Limb (tissue), 2 donors: Measurements from ENCODE around the gene TRAF2.
"Not testable (repeated sequence)": the region's sequence is repeated elsewhere in the genome, so short reads cannot be mapped to it uniquely, and the experiment has no call there.

Experiments used
- DNase-seq, 2 donors: peaks; one replicate each; pipeline ENCODE4 v3.0.0-alpha.2; 2016; ENCODE audit errors: extremely low spot score in 2 of 2

Gene TRAF2

GRCh38 chr9:136857166-136857565 lies 29.1 kb upstream of the TRAF2 start:
- no peak for DNase-seq

- DNase-seq: no peak
Observed at GRCh38 chr9:136857581-136858412, 28.5 kb upstream of the TRAF2 start.

- no peak for DNase-seq
Observed at GRCh38 chr9:136858452-136858843, 27.9 kb upstream of the TRAF2 start.

GRCh38 chr9:136858844-136859757 lies 27.2 kb upstream of the TRAF2 start:
- DNase-seq: peak in 1 of 2 donors; percentile 54

- no peak for DNase-seq
Observed at GRCh38 chr9:136860529-136860928, 25.8 kb upstream of the TRAF2 start.

GRCh38 chr9:136860933-136861873 lies 25.1 kb upstream of the TRAF2 start:
- DNase-seq: no peak

- no peak for DNase-seq
Observed at GRCh38 chr9:136861874-136862457, 24.4 kb upstream of the TRAF2 start.

GRCh38 chr9:136862849-136863622 lies 23.3 kb upstream of the TRAF2 start:
- DNase-seq: no peak

- no peak for DNase-seq
Observed at GRCh38 chr9:136863623-136864273, 22.6 kb upstream of the TRAF2 start.

- no peak for DNase-seq
Observed at GRCh38 chr9:136865041-136865767, 21.1 kb upstream of the TRAF2 start.

GRCh38 chr9:136865768-136866103 lies 20.6 kb upstream of the TRAF2 start:
- DNase-seq: no peak

GRCh38 chr9:136866898-136867421 lies 19.4 kb upstream of the TRAF2 start:
- DNase-seq: not testable (repeated sequence)

- DNase-seq: no peak
Observed at GRCh38 chr9:136867480-136867879, 18.8 kb upstream of the TRAF2 start.

- no peak for DNase-seq
Observed at GRCh38 chr9:136867917-136868316, 18.4 kb upstream of the TRAF2 start.

GRCh38 chr9:136868644-136869043 lies 17.7 kb upstream of the TRAF2 start:
- no peak for DNase-seq

GRCh38 chr9:136869611-136870010 lies 16.7 kb upstream of the TRAF2 start:
- DNase-seq: not testable (repeated sequence)

- DNase-seq: no peak
Observed at GRCh38 chr9:136875155-136875554, 11.2 kb upstream of the TRAF2 start.

GRCh38 chr9:136876476-136876875 lies 9.8 kb upstream of the TRAF2 start:
- no peak for DNase-seq

- DNase-seq: no peak
Observed at GRCh38 chr9:136880651-136881050, 5.7 kb upstream of the TRAF2 start.
